ENCODE results near the gene DQX1.

DQX1 gene

DNA sequence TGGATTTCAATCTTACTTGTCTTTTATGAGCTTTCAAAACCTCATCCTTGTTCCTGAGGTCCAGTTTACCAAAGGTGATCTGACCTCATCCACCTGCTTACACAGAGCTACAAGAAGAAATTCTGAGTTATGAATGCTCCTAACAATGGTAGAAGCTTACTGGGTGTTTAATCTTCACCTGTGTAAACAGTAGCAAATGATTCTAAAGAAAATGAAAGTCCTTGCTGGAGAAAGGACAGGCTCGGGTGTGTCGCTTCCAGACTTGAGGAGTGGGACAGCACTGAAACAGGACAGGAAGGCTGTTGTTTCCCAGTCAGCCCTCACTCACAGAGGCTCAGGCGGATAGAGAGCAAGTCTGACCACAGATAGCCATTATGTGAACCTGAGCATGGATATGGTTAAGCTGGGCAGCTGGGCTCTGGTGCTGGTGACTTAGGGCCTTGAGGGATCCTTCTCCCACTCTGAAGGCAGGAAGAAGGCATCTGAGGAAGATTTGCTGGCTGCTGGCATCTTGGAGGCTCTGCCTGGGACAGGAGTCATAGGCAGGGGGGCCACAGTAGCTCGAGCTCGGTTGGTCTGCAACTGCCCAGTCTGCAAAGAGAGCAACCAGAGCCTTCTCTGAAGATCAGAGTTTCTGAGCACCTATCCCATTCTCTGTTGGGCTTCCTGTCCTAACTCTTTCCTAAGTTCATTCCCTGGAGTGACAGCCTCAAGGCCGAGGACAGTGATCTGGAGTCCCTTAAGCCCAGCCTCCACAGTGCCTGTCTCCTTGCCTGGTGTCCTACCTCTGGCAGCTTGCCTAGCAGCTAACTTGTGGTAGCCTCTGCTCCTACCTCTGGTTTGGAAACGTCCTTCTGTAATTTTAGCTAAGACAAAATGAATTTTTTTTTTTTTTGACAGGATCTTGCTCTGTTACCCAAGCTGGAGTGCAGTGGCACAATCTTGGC is 32.5 kb upstream of the DQX1 start:
- Histone ChIP-seq H4K20me1 (peaks cover 0 to 23% (median 12%) of the 10 kb centered on the region in 11 experiments; a peak in 11 of 22 replicates), H3K9ac (peak overlapping the region in 3 of 11 experiments; percentile 8 to 53 (median 38); a peak in 3 of 22 replicates), H3K27ac (peak overlapping the region in 1 of 11 experiments; percentile 7; a peak in 1 of 22 replicates), H3K4me2 (peak overlapping the region in 2 of 11 experiments; percentile 3 to 8; a peak in 1 of 22 replicates), H3K4me1 (peaks cover 20 to 80% (median 48%) of the 10 kb centered on the region in 10 experiments), H3K4me3 (no peak overlapping the region), H3K36me3 (peaks cover 0 to 32% (median 21%) of the 10 kb centered on the region in 11 experiments; a peak in 19 of 22 replicates), H3K9me3 (replicated peaks in 1 of 11) (no peaks in the 10 kb centered on the region), H3K27me3 (no peaks in the 10 kb centered on the region)
- TF ChIP-seq Cebpa-rat (IDR thresholded peaks at IDR 0.05), result no peak

DNA sequence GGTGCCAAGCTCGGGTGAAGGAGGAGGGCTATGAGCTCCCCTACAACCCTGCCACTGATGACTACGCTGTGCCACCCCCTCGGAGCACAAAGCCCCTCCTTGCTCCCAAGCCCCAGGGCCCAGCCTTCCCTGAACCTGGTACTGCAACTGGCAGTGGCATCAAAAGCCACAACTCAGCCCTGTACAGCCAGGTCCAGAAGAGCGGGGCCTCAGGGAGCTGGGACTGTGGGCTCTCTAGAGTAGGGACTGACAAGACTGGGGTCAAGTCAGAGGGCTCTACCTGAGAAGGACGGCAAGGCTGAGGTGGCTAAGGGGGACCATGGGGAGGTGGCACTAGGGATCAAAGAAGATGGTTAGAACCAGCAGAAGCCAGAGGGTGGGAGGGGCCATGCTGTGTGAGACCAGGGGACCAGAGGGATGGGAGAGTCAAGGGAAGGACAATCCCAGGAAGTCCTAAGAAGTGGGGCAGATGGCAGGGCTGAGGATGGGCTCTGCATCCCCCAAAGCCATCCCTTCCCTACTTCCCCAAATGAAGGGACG is 30.9 kb upstream of the DQX1 start:
- peak overlapping the region in 2 of 10 experiments; percentile 80 to 96; a peak in 2 of 20 replicates for H3K4me3 ChIP-seq
- H3K27ac ChIP-seq, result peak overlapping the region in 2 of 11 experiments; percentile 10 to 85; a peak in 1 of 22 replicates
- H3K9me3 ChIP-seq (replicated peaks in 1 of 11), result no peaks in the 10 kb centered on the region
- H4K20me1 ChIP-seq, result peaks cover 0 to 23% (median 12%) of the 10 kb centered on the region in 11 experiments; a peak in 11 of 22 replicates
- H3K27me3 ChIP-seq, result peaks cover 0 to 3% (median 0%) of the 10 kb centered on the region in 11 experiments; a peak in 2 of 22 replicates
- peak overlapping the region in 2 of 11 experiments; percentile 86 to 93; a peak in 3 of 22 replicates for H3K9ac ChIP-seq
- peak overlapping the region in 6 of 11 experiments; percentile 91 to 100 (median 97); a peak in 10 of 22 replicates for H3K4me2 ChIP-seq
- no peak for TF ChIP-seq Cebpa-rat (IDR thresholded peaks at IDR 0.05)
- H3K4me1 ChIP-seq, result peaks cover 37 to 79% (median 54%) of the 10 kb centered on the region in 10 experiments
- peaks cover 0 to 32% (median 21%) of the 10 kb centered on the region in 11 experiments; a peak in 19 of 22 replicates for H3K36me3 ChIP-seq

DNA sequence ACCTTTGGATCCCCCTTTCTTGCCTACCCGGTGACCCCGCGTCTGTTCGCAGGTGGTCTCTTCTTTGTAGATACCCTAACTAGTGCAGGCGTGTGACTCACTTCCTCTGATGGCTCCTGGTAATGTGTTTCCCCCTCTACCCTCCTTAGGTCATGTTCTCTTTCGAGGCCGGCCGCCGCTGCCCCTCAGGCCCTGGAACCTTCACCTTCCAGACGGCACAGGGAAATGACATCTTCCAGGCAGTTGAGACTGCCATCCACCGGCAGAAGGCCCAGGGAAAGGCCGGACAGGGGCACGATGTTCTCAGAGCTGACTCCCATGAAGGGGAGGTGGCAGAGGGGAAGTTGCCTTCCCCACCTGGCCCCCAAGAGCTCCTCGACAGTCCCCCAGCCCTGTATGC is 30.1 kb upstream of the DQX1 start:
- no peak for TF ChIP-seq Cebpa-rat (IDR thresholded peaks at IDR 0.05)
- H3K36me3 ChIP-seq, result peaks cover 0 to 39% (median 21%) of the 10 kb centered on the region in 11 experiments; a peak in 19 of 22 replicates
- peak overlapping the region in 5 of 11 experiments; percentile 83 to 92 (median 85); a peak in 6 of 22 replicates for H3K27ac ChIP-seq
- peaks cover 2 to 11% (median 7%) of the 10 kb centered on the region in 11 experiments for H3K27me3 ChIP-seq
- peak overlapping the region; percentile 91 to 100 (median 98); a peak in 20 of 22 replicates for H3K4me2 ChIP-seq
- H3K4me3 ChIP-seq, result peak overlapping the region in 6 of 10 experiments; percentile 80 to 97 (median 88); a peak in 12 of 20 replicates
- no peaks in the 10 kb centered on the region for H3K9me3 ChIP-seq (replicated peaks in 1 of 11)
- peaks cover 40 to 74% (median 54%) of the 10 kb centered on the region in 10 experiments for H3K4me1 ChIP-seq
- peak overlapping the region in 8 of 11 experiments; percentile 85 to 93 (median 87); a peak in 11 of 22 replicates for H3K9ac ChIP-seq
- H4K20me1 ChIP-seq, result peaks cover 0 to 23% (median 12%) of the 10 kb centered on the region in 11 experiments; a peak in 11 of 22 replicates

DNA sequence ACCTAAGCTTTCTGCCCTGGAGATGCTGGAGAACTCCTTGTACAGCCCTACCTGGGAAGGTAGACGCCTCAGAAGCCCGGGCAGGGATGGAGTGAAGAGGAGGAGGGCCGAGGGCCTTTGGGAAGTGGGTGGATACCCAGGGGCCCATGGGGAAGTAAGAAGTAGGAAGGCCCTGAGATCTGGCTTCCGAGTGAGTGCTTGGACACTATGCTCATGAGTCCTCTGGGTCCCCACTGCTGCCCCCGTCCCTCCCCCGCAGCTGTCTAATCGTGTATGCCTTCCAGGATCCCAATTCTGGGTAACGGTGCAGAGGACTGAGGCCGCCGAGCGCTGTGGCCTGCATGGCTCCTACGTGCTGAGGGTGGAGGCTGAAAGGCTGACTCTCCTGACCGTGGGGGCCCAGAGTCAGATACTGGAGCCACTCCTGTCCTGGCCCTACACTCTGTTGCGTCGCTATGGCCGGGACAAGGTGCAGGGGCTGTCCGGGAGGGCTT is 29.6 kb upstream of the DQX1 start:
- Histone ChIP-seq H3K4me1 (peaks cover 40 to 72% (median 52%) of the 10 kb centered on the region in 10 experiments), H3K27me3 (peaks cover 7 to 16% (median 12%) of the 10 kb centered on the region in 11 experiments), H3K4me3 (peak overlapping the region; percentile 78 to 97 (median 86)), H3K27ac (peak overlapping the region in 9 of 11 experiments; percentile 81 to 92 (median 83); a peak in 15 of 22 replicates), H3K9ac (peak overlapping the region; percentile 83 to 93 (median 86)), H4K20me1 (peaks cover 0 to 23% (median 12%) of the 10 kb centered on the region in 11 experiments; a peak in 11 of 22 replicates), H3K36me3 (peaks cover 0 to 44% (median 21%) of the 10 kb centered on the region in 11 experiments; a peak in 19 of 22 replicates), H3K4me2 (peak overlapping the region; percentile 91 to 100 (median 98)), H3K9me3 (replicated peaks in 1 of 11) (0 out of 22 replicates have a peak, but pooled peaks cover 0 to under 1% (median 0%) of the 10 kb centered on the region in 11 experiments)
- no peak for TF ChIP-seq Cebpa-rat (IDR thresholded peaks at IDR 0.05)

DNA sequence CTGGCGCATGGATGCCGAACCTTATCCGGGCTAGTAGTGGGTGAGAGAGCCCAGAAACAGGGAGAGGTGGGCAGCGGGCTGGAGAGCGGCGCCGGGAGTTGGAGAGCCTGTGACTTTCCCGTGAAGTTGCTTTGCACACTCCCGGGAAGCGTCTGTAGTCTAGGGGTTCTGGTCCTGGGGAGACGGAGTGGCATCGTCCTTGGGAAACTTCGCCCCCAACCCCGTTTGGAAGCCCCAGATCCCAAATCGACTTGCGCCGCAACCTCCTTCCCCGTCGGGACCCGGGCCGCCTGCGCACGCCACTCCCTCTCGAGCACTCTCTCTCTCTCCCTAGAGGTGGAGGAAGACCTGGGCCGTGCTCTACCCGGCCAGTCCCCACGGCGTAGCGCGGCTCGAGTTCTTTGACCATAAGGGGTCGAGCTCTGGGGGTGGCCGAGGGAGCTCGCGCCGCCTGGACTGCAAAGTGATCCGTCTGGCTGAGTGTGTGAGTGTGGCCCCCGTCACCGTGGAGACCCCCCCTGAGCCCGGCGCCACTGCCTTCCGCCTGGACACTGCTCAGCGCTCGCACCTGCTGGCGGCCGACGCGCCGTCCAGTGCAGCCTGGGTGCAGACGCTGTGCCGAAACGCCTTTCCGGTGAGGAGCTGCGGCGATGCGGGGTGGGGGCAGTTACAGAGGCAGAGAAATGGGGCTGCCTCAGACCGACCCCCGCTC is 28.9 kb upstream of the DQX1 start:
- H3K9ac ChIP-seq, result peak overlapping the region; percentile 83 to 93 (median 86)
- H3K27me3 ChIP-seq, result peaks cover 14 to 23% (median 19%) of the 10 kb centered on the region in 11 experiments
- peaks cover under 1 to 8% (median 4%) of the 10 kb centered on the region in 11 experiments; a peak in 16 of 22 replicates for H3K9me3 ChIP-seq (replicated peaks in 1 of 11)
- peak overlapping the region; percentile 78 to 97 (median 86) for H3K4me3 ChIP-seq
- H3K27ac ChIP-seq, result peak overlapping the region; percentile 81 to 92 (median 83)
- peaks cover 0 to 23% (median 12%) of the 10 kb centered on the region in 11 experiments; a peak in 11 of 22 replicates for H4K20me1 ChIP-seq
- H3K4me2 ChIP-seq, result peak overlapping the region; percentile 91 to 100 (median 98)
- TF ChIP-seq Cebpa-rat (IDR thresholded peaks at IDR 0.05), result no peak
- peaks cover 0 to 50% (median 21%) of the 10 kb centered on the region in 11 experiments; a peak in 19 of 22 replicates for H3K36me3 ChIP-seq
- peaks cover 34 to 65% (median 45%) of the 10 kb centered on the region in 10 experiments for H3K4me1 ChIP-seq

DNA sequence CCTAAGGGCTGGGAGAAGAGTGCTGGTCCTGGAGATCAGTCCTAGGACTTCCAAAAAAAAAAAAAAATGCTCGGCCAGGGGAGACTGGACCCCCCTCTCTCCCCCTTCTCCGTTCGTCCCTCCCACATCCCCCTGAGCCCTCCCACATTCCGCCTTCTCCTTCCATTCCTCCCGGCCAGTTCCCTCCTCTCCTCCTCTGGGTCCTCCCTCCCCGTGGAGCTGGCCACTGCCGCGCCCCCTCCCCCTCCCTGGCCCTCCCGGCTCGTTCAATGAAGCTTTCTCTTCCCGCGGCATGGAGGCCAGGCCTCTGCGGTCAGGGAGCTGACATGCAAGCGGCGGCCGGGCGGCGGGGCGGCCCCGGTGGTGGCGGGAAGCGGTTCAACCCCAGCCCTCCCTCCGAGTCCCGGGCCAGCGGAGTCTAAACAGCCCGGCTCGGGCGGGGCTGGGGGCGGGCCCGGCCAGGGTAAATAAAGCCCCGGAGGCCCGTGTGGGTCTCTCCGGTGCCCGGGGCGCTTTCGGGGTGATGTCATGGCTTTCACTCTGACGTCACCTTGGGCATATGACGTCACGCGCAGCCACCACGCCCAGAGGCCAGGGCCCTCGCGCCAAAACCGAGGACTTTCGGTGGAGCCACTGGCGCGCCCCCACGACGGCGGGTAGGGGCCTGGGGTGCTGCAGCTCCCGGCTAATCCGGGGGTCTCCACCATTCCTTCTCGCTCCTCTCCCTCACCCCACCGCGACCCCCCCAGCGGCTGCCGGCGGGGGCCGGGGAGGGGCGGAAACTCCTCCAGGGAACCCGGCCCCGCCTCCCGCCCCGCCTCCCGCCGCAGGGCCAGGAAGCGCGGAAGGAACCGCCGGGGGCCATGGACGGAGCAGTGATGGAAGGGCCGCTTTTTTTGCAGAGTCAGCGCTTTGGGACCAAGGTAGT is 28.1 kb upstream of the DQX1 start, which contains the start of the genes DOK1 and LOXL3:
DOK1 (plus strand) TSS at position 829 of the 928 bp plus-strand sequence; CDS start at position 864, 35 bp downstream.
LOXL3 (minus strand) TSS at position 51 of the 928 bp plus-strand sequence. CDS start 1,308 bp downstream, outside the sequence.
- peak within 1 kb of the TSS; percentile 91 to 100 (median 98) for H3K4me2 ChIP-seq
- peaks cover 9 to 16% (median 12%) of the 10 kb centered on the region in 11 experiments for H3K9me3 ChIP-seq (replicated peaks in 1 of 11)
- no peak for TF ChIP-seq Cebpa-rat (IDR thresholded peaks at IDR 0.05)
- H3K9ac ChIP-seq, result peak within 1 kb of the TSS; percentile 83 to 93 (median 86)
- H4K20me1 ChIP-seq, result peaks cover 0 to 23% (median 12%) of the 10 kb centered on the region in 11 experiments; a peak in 11 of 22 replicates
- H3K4me3 ChIP-seq, result peak within 1 kb of the TSS; percentile 78 to 97 (median 86)
- peaks cover 0 to 59% (median 21%) of the 10 kb centered on the region in 11 experiments; a peak in 21 of 22 replicates for H3K36me3 ChIP-seq
- H3K4me1 ChIP-seq, result peaks cover 34 to 57% (median 44%) of the 10 kb centered on the region in 10 experiments
- peaks cover 22 to 31% (median 27%) of the 10 kb centered on the region in 11 experiments for H3K27me3 ChIP-seq
- peak within 1 kb of the TSS; percentile 81 to 92 (median 83) for H3K27ac ChIP-seq

Measured in BLaER1 treated with 17β-estradiol and CSF1 and Interleukin-3, amounts not matched to agents 10 nM and 100 nM (cell line).